Measurements from ENCODE around the gene PBX3.

DNA sequence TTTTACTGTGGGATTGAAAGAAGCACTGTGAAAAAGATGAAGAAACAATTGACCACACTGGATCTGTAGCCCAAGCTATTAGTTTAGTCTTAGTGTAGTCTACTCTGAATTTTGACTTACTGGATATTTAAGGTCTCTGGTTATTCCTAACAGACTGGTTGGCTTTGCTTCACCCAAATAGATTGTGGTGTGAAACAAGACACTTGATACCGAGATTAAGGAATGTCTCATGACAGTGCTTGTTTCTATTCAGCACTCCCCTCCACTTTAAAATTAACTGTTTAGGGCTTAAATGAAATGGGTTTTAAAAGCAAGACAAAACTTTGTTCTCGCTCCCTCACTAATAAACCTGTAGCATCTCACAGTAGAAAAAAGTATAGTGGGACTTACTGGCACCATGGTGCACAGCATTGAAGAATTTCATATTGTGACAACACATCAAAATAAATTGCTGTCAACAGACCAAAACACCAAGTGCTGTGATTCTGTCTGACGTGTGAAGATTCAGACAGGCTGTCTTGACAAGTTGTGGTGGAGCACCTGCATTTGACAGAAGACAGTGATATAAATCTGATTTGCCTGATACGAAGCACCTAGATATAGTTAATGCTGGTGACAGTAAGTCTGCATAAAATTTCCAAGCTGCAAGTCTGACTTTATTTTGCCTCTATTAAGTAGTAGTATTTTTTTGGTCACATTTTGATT lies 73.1 kb downstream of the PBX3 start:
- TF ChIP-seq NFIX (CRISPR knock-in tag; IDR thresholded peaks at IDR 0.05; ENCODE audit: low read depth) = no peak
- TF ChIP-seq, protein P1, sequence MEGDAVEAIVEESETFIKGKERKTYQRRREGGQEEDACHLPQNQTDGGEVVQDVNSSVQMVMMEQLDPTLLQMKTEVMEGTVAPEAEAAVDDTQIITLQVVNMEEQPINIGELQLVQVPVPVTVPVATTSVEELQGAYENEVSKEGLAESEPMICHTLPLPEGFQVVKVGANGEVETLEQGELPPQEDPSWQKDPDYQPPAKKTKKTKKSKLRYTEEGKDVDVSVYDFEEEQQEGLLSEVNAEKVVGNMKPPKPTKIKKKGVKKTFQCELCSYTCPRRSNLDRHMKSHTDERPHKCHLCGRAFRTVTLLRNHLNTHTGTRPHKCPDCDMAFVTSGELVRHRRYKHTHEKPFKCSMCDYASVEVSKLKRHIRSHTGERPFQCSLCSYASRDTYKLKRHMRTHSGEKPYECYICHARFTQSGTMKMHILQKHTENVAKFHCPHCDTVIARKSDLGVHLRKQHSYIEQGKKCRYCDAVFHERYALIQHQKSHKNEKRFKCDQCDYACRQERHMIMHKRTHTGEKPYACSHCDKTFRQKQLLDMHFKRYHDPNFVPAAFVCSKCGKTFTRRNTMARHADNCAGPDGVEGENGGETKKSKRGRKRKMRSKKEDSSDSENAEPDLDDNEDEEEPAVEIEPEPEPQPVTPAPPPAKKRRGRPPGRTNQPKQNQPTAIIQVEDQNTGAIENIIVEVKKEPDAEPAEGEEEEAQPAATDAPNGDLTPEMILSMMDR (IDR thresholded peaks at IDR 0.05 in 2 of 3, conservative IDR thresholded peaks at IDR 0.05 in 1 of 3; ENCODE audit: insufficient read depth in 2 of 3, low read depth in 1 of 3, low read length in 3 of 3) = no peak
- TF ChIP-seq RHOXF2B (CRISPR knock-in tag; conservative IDR thresholded peaks at IDR 0.05) = no peak
- no peak for TF ChIP-seq CBX5 (IDR thresholded peaks at IDR 0.05; ENCODE audit: borderline replicate concordance, low read depth)
- no peak for TF ChIP-seq NR1H2 (CRISPR knock-in tag; IDR thresholded peaks at IDR 0.05)
- no peak for TF ChIP-seq ZKSCAN1 (IDR thresholded peaks at IDR 0.05; ENCODE audit: low read depth, low read length)
- TF ChIP-seq, protein P2, sequence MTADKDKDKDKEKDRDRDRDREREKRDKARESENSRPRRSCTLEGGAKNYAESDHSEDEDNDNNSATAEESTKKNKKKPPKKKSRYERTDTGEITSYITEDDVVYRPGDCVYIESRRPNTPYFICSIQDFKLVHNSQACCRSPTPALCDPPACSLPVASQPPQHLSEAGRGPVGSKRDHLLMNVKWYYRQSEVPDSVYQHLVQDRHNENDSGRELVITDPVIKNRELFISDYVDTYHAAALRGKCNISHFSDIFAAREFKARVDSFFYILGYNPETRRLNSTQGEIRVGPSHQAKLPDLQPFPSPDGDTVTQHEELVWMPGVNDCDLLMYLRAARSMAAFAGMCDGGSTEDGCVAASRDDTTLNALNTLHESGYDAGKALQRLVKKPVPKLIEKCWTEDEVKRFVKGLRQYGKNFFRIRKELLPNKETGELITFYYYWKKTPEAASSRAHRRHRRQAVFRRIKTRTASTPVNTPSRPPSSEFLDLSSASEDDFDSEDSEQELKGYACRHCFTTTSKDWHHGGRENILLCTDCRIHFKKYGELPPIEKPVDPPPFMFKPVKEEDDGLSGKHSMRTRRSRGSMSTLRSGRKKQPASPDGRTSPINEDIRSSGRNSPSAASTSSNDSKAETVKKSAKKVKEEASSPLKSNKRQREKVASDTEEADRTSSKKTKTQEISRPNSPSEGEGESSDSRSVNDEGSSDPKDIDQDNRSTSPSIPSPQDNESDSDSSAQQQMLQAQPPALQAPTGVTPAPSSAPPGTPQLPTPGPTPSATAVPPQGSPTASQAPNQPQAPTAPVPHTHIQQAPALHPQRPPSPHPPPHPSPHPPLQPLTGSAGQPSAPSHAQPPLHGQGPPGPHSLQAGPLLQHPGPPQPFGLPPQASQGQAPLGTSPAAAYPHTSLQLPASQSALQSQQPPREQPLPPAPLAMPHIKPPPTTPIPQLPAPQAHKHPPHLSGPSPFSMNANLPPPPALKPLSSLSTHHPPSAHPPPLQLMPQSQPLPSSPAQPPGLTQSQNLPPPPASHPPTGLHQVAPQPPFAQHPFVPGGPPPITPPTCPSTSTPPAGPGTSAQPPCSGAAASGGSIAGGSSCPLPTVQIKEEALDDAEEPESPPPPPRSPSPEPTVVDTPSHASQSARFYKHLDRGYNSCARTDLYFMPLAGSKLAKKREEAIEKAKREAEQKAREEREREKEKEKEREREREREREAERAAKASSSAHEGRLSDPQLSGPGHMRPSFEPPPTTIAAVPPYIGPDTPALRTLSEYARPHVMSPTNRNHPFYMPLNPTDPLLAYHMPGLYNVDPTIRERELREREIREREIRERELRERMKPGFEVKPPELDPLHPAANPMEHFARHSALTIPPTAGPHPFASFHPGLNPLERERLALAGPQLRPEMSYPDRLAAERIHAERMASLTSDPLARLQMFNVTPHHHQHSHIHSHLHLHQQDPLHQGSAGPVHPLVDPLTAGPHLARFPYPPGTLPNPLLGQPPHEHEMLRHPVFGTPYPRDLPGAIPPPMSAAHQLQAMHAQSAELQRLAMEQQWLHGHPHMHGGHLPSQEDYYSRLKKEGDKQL (CRISPR knock-in tag; IDR thresholded peaks at IDR 0.05; ENCODE audit: borderline replicate concordance) = no peak
- TF ChIP-seq TAF1 (IDR thresholded peaks at IDR 0.05; ENCODE audit: control insufficient read depth, extremely low read depth, insufficient read depth, low read length, severe bottlenecking) = no peak
